ENCODE measurements around the gene SLFN13.

Gene SLFN13

GRCh38 chr17:35448214-35448898 lies at the start of gene SLFN13:
Gene SLFN13, minus strand, starts transcription at chr17:35448766. Its CDS starts 3,086 bp downstream, at chr17:35445680.
- Histone ChIP-seq H3K9ac (ENCODE audit: low read depth, low read length) (peak within 1 kb of the TSS; percentile 73), H3K36me3 (ENCODE audit: insufficient read depth, low read length) (no peaks in the 10 kb centered on the region; the same call in 1 of the 2 replicates)

GRCh38 chr17:35496451-35497290 lies 48.1 kb upstream of the SLFN13 start:
- no peaks in the 10 kb centered on the region for H3K36me3 ChIP-seq (ENCODE audit: insufficient read depth, low read length)
- peaks cover 13% of the 10 kb centered on the region for H3K4me1 ChIP-seq (ENCODE audit: insufficient read depth, low read length)
- H3K9ac ChIP-seq (ENCODE audit: low read depth, low read length): peak overlapping the region; percentile 50; the same call in 1 of the 2 replicates
- no peaks in the 10 kb centered on the region for H3K9me3 ChIP-seq (ENCODE audit: control insufficient read depth, insufficient read depth, low read length)

More at GRCh38 chr17:35448214-35448898, at the start of gene SLFN13:
- Histone ChIP-seq H3K4me1 (ENCODE audit: insufficient read depth, low read length) (peaks cover 10% of the 10 kb centered on the region), H3K9me3 (ENCODE audit: control insufficient read depth, insufficient read depth, low read length) (no peaks in the 10 kb centered on the region)

GRCh38 chr17:35493040-35493439 lies 44.5 kb upstream of the SLFN13 start:
- no peaks in the 10 kb centered on the region for H3K9me3 ChIP-seq (ENCODE audit: control insufficient read depth, insufficient read depth, low read length)
- H3K4me1 ChIP-seq (ENCODE audit: insufficient read depth, low read length): peaks cover 8% of the 10 kb centered on the region; the same call in 1 of the 2 replicates
- no peaks in the 10 kb centered on the region for H3K36me3 ChIP-seq (ENCODE audit: insufficient read depth, low read length)
- H3K9ac ChIP-seq (ENCODE audit: low read depth, low read length): no peak overlapping the region

GRCh38 chr17:35491417-35491816 lies 42.9 kb upstream of the SLFN13 start:
- H3K9me3 ChIP-seq (ENCODE audit: control insufficient read depth, insufficient read depth, low read length): no peaks in the 10 kb centered on the region
- H3K4me1 ChIP-seq (ENCODE audit: insufficient read depth, low read length): peaks cover 3% of the 10 kb centered on the region; the same call in 1 of the 2 replicates
- H3K36me3 ChIP-seq (ENCODE audit: insufficient read depth, low read length): no peaks in the 10 kb centered on the region
- no peak overlapping the region for H3K9ac ChIP-seq (ENCODE audit: low read depth, low read length)

GRCh38 chr17:35489944-35490343 lies 41.4 kb upstream of the SLFN13 start:
- no peaks in the 10 kb centered on the region for H3K9me3 ChIP-seq (ENCODE audit: control insufficient read depth, insufficient read depth, low read length)
- peak overlapping the region; percentile 20; the same call in 1 of the 2 replicates for H3K9ac ChIP-seq (ENCODE audit: low read depth, low read length)
- no peaks in the 10 kb centered on the region for H3K36me3 ChIP-seq (ENCODE audit: insufficient read depth, low read length)
- peaks cover 3% of the 10 kb centered on the region; the same call in 1 of the 2 replicates for H3K4me1 ChIP-seq (ENCODE audit: insufficient read depth, low read length)

GRCh38 chr17:35488991-35489390 lies 40.4 kb upstream of the SLFN13 start:
- no peaks in the 10 kb centered on the region for H3K36me3 ChIP-seq (ENCODE audit: insufficient read depth, low read length)

GRCh38 chr17:35486920-35487732 lies 38.6 kb upstream of the SLFN13 start:
- 0 out of 2 replicates have a peak, but pooled peaks cover 2% of the 10 kb centered on the region for H3K9me3 ChIP-seq (ENCODE audit: control insufficient read depth, insufficient read depth, low read length)
- H3K36me3 ChIP-seq (ENCODE audit: insufficient read depth, low read length): no peaks in the 10 kb centered on the region
- H3K9ac ChIP-seq (ENCODE audit: low read depth, low read length): peak overlapping the region; percentile 48; the same call in 1 of the 2 replicates
- H3K4me1 ChIP-seq (ENCODE audit: insufficient read depth, low read length): no peaks in the 10 kb centered on the region

More at GRCh38 chr17:35488991-35489390, 40.4 kb upstream of the SLFN13 start:
- H3K4me1 ChIP-seq (ENCODE audit: insufficient read depth, low read length): peaks cover 3% of the 10 kb centered on the region; the same call in 1 of the 2 replicates
- H3K9me3 ChIP-seq (ENCODE audit: control insufficient read depth, insufficient read depth, low read length): no peaks in the 10 kb centered on the region
- peak overlapping the region; percentile 6; the same call in 1 of the 2 replicates for H3K9ac ChIP-seq (ENCODE audit: low read depth, low read length)

GRCh38 chr17:35479271-35479670 lies 30.7 kb upstream of the SLFN13 start:
- H3K36me3 ChIP-seq (ENCODE audit: insufficient read depth, low read length): no peaks in the 10 kb centered on the region
- H3K9me3 ChIP-seq (ENCODE audit: control insufficient read depth, insufficient read depth, low read length): 0 out of 2 replicates have a peak, but pooled peaks cover 2% of the 10 kb centered on the region
- no peaks in the 10 kb centered on the region for H3K4me1 ChIP-seq (ENCODE audit: insufficient read depth, low read length)
- H3K9ac ChIP-seq (ENCODE audit: low read depth, low read length): no peak overlapping the region

- Histone ChIP-seq H3K36me3 (ENCODE audit: insufficient read depth, low read length) (no peaks in the 10 kb centered on the region), H3K4me1 (ENCODE audit: insufficient read depth, low read length) (no peaks in the 10 kb centered on the region), H3K9me3 (ENCODE audit: control insufficient read depth, insufficient read depth, low read length) (no peaks in the 10 kb centered on the region), H3K9ac (ENCODE audit: low read depth, low read length) (no peak overlapping the region)
Measured at GRCh38 chr17:35477248-35477647, 28.7 kb upstream of the SLFN13 start.

GRCh38 chr17:35476283-35476820 lies 27.8 kb upstream of the SLFN13 start:
- no peak overlapping the region for H3K9ac ChIP-seq (ENCODE audit: low read depth, low read length)
- H3K36me3 ChIP-seq (ENCODE audit: insufficient read depth, low read length): no peaks in the 10 kb centered on the region
- H3K4me1 ChIP-seq (ENCODE audit: insufficient read depth, low read length): no peaks in the 10 kb centered on the region
- H3K9me3 ChIP-seq (ENCODE audit: control insufficient read depth, insufficient read depth, low read length): no peaks in the 10 kb centered on the region

GRCh38 chr17:35468475-35468874 lies 19.9 kb upstream of the SLFN13 start:
- no peaks in the 10 kb centered on the region for H3K36me3 ChIP-seq (ENCODE audit: insufficient read depth, low read length)
- H3K9me3 ChIP-seq (ENCODE audit: control insufficient read depth, insufficient read depth, low read length): no peaks in the 10 kb centered on the region
- H3K4me1 ChIP-seq (ENCODE audit: insufficient read depth, low read length): no peaks in the 10 kb centered on the region
- H3K9ac ChIP-seq (ENCODE audit: low read depth, low read length): no peak overlapping the region

- H3K9me3 ChIP-seq (ENCODE audit: control insufficient read depth, insufficient read depth, low read length): no peaks in the 10 kb centered on the region
- no peaks in the 10 kb centered on the region for H3K36me3 ChIP-seq (ENCODE audit: insufficient read depth, low read length)
- H3K4me1 ChIP-seq (ENCODE audit: insufficient read depth, low read length): no peaks in the 10 kb centered on the region
- H3K9ac ChIP-seq (ENCODE audit: low read depth, low read length): no peak overlapping the region
Measured at GRCh38 chr17:35467824-35468223, 19.3 kb upstream of the SLFN13 start.

GRCh38 chr17:35460354-35460851 lies 11.8 kb upstream of the SLFN13 start:
- Histone ChIP-seq H3K9ac (ENCODE audit: low read depth, low read length) (peak overlapping the region; percentile 45; the same call in 1 of the 2 replicates), H3K4me1 (ENCODE audit: insufficient read depth, low read length) (no peaks in the 10 kb centered on the region), H3K36me3 (ENCODE audit: insufficient read depth, low read length) (no peaks in the 10 kb centered on the region), H3K9me3 (ENCODE audit: control insufficient read depth, insufficient read depth, low read length) (peaks cover 2% of the 10 kb centered on the region; the same call in 1 of the 2 replicates)
